Measurements from ENCODE around the gene MMP15. TPM values are rescaled to one million over a fixed set of nuclear protein-coding genes. Genes with fewer than 3 reads are reported as not detected.
"Not testable (repeated sequence)": the region's sequence is repeated elsewhere in the genome, so short reads cannot be mapped to it uniquely, and the experiment has no call there.

MMP15 gene
- total RNA-seq, 2 donors from 2014 or later: 22.3 to 35.3 TPM

DNA sequence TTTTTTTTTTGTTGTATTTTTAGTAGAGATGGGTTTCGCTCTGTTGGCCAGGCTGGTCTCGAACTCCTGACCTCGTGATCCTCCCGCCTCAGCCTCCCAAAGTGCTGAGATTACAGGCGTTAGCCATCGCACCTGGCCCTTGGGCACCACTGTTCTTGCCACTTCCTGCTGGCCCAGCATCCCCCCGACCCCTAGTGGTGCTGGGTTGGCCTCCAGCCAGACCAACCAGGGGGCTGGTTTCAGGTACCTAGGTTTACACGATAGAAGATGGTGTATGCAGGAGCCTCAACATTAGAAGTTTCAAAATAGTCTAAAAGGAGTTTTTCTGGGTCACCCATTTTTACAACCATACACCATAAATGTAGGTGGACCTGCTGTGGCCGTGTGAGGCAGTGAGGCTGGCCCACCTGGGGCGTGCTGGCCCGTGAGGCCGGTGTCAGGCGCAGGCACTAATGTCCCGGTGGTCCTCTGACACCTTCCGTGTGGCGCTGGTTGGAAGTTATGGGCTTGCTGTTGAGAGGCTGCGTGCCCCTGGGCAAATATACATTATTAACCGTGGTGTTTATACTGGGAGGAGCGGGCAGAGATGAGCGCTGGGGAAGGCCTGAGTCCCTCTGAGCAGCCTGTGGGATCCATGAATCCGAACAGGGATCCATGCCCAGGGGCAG lies 60.2 kb downstream of the MMP15 start:
- intact Hi-C loops (cut with DNase I): no loop called here
- DNase-seq (no peak), ATAC-seq (no peak)
- Histone ChIP-seq H3K9me3 (no peaks in the 10 kb centered on the region), H3K27me3 (no peaks in the 10 kb centered on the region), H3K36me3 (replicated peaks in 1 of 2; ENCODE audit: insufficient read depth in 1 of 2, low read depth in 2 of 2) (no peaks in the 10 kb centered on the region), H3K4me1 (no peaks in the 10 kb centered on the region), H3K4me3 (no peak overlapping the region), H3K27ac (no peak overlapping the region)
- no peak for TF ChIP-seq POLR2A (IDR thresholded peaks at IDR 0.05)
- 83 to 87% methylated on average over 8 to 21 of the region's 21 CpGs for WGBS, 2 donors

DNA sequence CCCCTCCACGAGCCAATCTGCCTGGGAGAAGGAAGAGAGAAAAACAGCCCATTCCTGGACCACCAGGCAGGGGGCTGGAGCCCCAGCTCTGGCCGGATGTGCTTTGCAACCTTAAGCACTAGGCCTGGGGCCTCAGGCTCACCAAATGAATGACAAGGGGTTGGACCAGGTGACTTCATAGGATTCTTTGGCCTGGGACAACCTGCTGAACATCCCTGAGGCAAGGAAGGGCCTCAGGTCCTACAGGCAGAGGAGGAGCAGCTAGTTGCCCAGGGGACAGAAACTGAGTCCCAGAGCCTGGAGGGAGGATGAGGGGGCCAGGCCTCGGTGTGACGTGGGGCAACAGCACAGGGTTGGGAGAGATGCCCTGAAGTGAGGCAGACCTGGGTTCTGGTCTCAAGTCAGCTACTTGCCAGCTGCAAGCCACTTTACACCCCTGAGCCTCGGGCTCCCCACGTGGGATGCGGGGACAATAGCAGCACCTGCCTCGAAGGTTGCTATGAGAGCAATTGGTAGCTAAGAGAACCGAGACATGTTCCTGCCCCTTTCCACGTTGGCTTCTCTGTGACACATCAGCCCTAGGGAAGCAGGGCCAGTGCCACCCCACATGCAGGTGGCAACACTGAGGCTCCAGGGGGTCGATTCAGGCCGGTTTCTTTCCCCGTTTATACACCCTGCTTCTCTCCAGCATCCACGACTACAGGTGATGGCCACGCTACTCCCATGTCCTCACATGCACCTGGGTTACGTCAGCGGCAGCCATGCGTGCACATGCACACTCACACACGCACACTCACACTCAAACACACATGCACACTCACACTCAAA lies 61.0 kb downstream of the MMP15 start:
- Histone ChIP-seq H3K27me3 (no peaks in the 10 kb centered on the region), H3K36me3 (replicated peaks in 1 of 2; ENCODE audit: insufficient read depth in 1 of 2, low read depth in 2 of 2) (no peaks in the 10 kb centered on the region), H3K27ac (no peak overlapping the region), H3K4me1 (no peaks in the 10 kb centered on the region), H3K4me3 (no peak overlapping the region), H3K9me3 (no peaks in the 10 kb centered on the region)
- TF ChIP-seq POLR2A (IDR thresholded peaks at IDR 0.05): no peak
- TF ChIP-seq, protein P1, sequence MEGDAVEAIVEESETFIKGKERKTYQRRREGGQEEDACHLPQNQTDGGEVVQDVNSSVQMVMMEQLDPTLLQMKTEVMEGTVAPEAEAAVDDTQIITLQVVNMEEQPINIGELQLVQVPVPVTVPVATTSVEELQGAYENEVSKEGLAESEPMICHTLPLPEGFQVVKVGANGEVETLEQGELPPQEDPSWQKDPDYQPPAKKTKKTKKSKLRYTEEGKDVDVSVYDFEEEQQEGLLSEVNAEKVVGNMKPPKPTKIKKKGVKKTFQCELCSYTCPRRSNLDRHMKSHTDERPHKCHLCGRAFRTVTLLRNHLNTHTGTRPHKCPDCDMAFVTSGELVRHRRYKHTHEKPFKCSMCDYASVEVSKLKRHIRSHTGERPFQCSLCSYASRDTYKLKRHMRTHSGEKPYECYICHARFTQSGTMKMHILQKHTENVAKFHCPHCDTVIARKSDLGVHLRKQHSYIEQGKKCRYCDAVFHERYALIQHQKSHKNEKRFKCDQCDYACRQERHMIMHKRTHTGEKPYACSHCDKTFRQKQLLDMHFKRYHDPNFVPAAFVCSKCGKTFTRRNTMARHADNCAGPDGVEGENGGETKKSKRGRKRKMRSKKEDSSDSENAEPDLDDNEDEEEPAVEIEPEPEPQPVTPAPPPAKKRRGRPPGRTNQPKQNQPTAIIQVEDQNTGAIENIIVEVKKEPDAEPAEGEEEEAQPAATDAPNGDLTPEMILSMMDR (IDR thresholded peaks at IDR 0.05): no peak
- DNase-seq (no peak), ATAC-seq (no peak)
- 73 to 76% methylated on average over 16 to 19 of the region's 19 CpGs for WGBS, 2 donors
- intact Hi-C loops (cut with DNase I): no loop called here

DNA sequence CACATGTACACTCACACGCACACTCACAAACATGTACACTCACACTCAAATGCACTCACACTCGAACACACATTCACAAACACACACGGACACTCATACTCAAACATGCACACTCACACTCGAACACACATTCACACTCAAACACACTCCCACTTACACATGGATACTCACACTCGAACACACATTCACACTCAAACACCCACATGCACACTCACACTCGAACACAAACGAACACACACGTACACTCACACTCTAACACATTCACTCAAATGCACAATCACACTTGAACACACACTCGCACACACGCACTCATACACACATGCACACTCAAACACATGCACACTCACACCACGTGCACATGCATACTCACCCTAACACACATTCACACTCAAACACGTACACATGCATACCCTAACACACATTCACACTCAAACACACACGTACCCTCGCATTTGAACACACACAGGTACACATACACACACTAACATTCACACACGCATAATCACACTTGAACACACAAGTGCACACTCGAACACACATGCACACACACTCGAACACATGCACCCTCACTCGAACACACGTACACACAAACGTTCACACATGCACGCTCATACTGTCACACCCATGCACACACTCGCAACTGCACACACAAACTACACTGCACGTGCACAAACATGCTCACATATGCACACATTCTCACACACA lies 61.8 kb downstream of the MMP15 start:
- intact Hi-C loops (cut with DNase I): no loop called here
- WGBS, 2 donors: 73 to 84% methylated on average over 22 to 23 of the region's 23 CpGs

DNA sequence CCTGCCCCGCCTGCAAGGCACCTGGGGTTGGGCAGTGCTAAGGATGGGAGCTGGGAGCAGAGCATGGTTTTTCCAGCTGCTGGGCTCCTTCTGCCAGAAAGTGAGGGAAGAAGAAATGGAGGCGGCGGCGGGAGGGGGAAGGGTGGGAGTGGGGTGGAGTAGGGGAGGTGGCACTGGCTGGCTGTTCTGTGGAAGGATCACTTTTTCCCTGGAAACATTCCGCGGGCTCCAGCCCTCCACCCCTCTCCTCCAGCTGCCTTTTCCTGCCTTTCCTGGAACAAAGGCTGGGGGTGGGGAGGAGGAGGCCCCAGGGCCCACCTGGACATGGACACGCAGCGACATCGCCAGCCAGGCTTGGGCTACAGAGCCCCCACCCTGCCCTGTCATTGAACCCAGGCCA lies 62.5 kb downstream of the MMP15 start:
- peak in 1 of 4 donors; percentile 17 for DNase-seq
- 28 to 37% methylated on average over 7 to 9 of the region's 9 CpGs for WGBS, 2 donors
- no peak for ATAC-seq
- no peaks in the 10 kb centered on the region for H3K27me3 ChIP-seq
- H3K27ac ChIP-seq: no peak overlapping the region
- intact Hi-C loops (cut with DNase I): no loop called here
- TF ChIP-seq, protein P1 (IDR thresholded peaks at IDR 0.05): no peak
- TF ChIP-seq POLR2A (IDR thresholded peaks at IDR 0.05): no peak
- H3K9me3 ChIP-seq: no peaks in the 10 kb centered on the region
- H3K4me3 ChIP-seq: no peak overlapping the region
- H3K36me3 ChIP-seq (replicated peaks in 1 of 2; ENCODE audit: insufficient read depth in 1 of 2, low read depth in 2 of 2): no peaks in the 10 kb centered on the region
- no peaks in the 10 kb centered on the region for H3K4me1 ChIP-seq

More for the DNA sequence above, 61.8 kb downstream of the MMP15 start:
- Histone ChIP-seq H3K4me1 (no peaks in the 10 kb centered on the region), H3K4me3 (no peak overlapping the region), H3K27me3 (no peaks in the 10 kb centered on the region), H3K9me3 (no peaks in the 10 kb centered on the region), H3K36me3 (replicated peaks in 1 of 2; ENCODE audit: insufficient read depth in 1 of 2, low read depth in 2 of 2) (no peaks in the 10 kb centered on the region), H3K27ac (no peak overlapping the region)
- DNase-seq (no peak), ATAC-seq (no peak)
- TF ChIP-seq POLR2A (IDR thresholded peaks at IDR 0.05): no peak
- TF ChIP-seq, protein P1 (IDR thresholded peaks at IDR 0.05): no peak

DNA sequence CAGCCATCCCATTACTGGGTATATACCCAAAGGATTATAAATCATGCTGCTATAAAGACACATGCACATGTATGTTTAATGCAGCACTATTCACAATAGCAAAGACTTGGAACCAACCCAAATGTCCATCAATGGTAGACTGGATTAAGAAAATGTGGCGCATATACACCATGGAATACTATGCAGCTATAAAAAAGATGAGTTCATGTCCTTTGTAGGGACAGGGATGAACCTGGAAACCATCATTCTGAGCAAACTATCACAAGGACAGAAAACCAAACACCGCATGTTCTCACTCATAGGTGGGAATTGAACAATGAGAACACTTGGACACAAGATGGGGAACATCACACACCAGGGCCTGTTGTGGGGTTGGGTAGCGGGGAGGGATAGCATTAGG lies 64.8 kb downstream of the MMP15 start:
- 98 to 100% methylated on average over 3 of the region's 3 CpGs for WGBS, 2 donors
- H3K36me3 ChIP-seq (replicated peaks in 1 of 2; ENCODE audit: insufficient read depth in 1 of 2, low read depth in 2 of 2); H3K27ac ChIP-seq; H3K27me3 ChIP-seq; ATAC-seq; DNase-seq; H3K4me3 ChIP-seq; H3K9me3 ChIP-seq; H3K4me1 ChIP-seq; intact Hi-C loops (cut with DNase I): not testable (repeated sequence)
